Activated CD8-positive, alpha-beta memory T cell treated with anti-CD3 and anti-CD28 coated beads, Interleukin-2, amount 50 U/mL, for 24 hours (primary cell): ENCODE data around the gene TBX3.
A peak's percentile ranks its signal among the peaks of the same experiment; 100 is the strongest.

Experiments
- DNase-seq: peaks from one replicate; pipeline ENCODE4 v3.0.0-alpha.2; 2020; ENCODE audit errors: extremely low read depth

The TBX3 gene

DNA sequence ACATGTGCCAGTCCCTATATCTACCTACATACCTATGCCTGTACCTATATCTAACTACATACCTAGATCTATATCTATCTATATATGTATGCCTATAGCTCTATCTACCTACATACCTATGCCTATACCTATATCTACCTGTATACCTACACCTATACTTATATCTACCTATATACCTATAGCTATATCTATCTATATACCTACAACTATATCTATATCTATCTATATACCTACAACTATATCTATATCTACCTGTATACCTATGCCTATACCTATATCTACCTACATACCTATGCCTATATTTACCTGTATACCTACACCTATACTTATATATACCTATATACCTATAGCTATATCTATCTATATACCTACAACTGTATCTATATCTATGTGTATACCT lies 56.6 kb downstream of the TBX3 start:
- DNase-seq: no peak

DNA sequence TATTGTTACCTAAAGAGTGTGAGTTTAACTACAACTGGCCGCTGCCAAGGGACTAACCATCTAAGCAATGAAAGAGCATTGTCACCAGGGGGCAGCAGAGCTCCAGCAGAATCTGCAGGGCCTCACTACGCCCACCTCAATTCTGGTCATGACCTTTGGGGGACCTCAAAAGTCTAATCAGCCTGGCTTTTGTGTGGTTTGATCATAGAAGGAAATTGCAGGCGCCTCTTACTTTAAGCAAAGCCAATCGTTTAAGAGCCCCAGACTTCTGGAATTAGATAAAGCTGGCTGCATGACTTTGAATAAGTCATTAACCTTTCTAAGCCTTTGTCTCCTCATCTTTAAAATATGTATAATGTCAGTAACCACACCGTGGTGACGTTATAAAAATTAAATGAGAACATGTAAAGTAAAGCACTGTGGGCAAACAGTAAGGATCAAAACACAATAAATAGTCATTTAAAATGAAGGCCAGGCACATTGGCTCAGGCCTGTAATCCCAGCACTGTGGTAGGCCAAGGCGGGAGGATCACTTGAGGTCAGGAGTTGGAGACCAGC lies 58.6 kb downstream of the TBX3 start:
- DNase-seq: peak; percentile 3

DNA sequence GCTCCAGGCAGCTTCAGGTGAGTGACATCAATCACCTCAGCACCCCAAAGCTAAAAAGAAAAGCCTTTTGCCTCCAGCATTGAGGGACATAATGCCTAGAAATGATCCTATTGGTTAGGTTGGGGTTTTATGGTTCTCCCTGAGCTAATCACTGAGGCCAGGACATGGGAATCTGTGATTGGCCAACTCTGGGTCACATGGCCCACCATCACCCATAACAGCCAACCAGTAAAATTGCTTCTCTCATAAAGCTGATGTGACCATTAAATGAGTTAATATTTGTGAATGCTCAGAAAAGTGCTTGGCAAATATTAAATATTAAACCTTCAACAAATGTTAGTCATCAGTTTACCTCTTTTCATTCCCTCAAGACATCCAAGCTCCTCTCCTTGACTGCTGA lies 60.2 kb downstream of the TBX3 start:
- no peak for DNase-seq
